NB4 (cell line): ENCODE measurements around the gene MYO1E.

Source experiments
- MYC ChIP-seq: IDR thresholded peaks from 2 replicates; pipeline ENCODE4 v1.6.1; 2011; ENCODE audit warnings: low read depth, low read length
- POLR2A ChIP-seq: IDR thresholded peaks from 2 replicates; pipeline ENCODE4 v1.6.1; 2011; ENCODE audit warnings: mild to moderate bottlenecking; ENCODE audit not compliant: insufficient read length; ENCODE audit errors: extremely low read depth
- TF ChIP-seq, protein P1 (sequence below): IDR thresholded peaks from one replicate; pipeline ENCODE4 v1.5.1; 2012; ENCODE audit warnings: low read depth, low read length

DNA sequence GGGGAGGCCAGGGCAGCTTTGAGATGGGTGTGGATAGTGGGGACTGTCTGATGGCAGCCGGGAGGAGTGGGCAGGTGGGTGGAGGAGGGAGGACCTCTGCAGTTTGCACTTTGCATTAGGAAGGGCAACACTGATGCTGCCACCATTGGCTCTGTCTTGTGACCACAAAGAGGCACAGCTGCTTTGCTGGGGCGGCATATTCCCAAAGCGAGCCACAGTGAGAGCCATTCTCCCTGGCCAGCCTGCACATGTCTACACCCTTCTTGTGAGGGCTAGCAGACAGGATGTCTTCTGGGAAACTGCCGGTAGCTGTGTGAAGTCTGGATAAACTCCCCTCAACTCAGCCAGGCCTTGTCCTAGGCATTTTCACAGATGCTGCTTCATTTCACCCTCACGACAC is 229.4 kb downstream of the MYO1E start:
- TF ChIP-seq POLR2A (no peak), MYC (no peak)
- TF ChIP-seq, protein P1, sequence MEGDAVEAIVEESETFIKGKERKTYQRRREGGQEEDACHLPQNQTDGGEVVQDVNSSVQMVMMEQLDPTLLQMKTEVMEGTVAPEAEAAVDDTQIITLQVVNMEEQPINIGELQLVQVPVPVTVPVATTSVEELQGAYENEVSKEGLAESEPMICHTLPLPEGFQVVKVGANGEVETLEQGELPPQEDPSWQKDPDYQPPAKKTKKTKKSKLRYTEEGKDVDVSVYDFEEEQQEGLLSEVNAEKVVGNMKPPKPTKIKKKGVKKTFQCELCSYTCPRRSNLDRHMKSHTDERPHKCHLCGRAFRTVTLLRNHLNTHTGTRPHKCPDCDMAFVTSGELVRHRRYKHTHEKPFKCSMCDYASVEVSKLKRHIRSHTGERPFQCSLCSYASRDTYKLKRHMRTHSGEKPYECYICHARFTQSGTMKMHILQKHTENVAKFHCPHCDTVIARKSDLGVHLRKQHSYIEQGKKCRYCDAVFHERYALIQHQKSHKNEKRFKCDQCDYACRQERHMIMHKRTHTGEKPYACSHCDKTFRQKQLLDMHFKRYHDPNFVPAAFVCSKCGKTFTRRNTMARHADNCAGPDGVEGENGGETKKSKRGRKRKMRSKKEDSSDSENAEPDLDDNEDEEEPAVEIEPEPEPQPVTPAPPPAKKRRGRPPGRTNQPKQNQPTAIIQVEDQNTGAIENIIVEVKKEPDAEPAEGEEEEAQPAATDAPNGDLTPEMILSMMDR, result no peak
